HG03066 (cell line): Measurements from ENCODE around the gene PTPRN2.

Source experiments
- ATAC-seq: cut with Tn5 transposase; IDR thresholded peaks from one replicate; pipeline ENCODE4 v1.9.1; 2021; ENCODE audit warnings: low read depth; ENCODE audit not compliant: unreplicated experiment

Gene PTPRN2

GRCh38 chr7:157560710-157561522 is 1026.7 kb downstream of the PTPRN2 start:
- ATAC-seq, result no peak

GRCh38 chr7:157560258-157560654 is 1027.4 kb downstream of the PTPRN2 start:
- ATAC-seq, result no peak

DNA sequence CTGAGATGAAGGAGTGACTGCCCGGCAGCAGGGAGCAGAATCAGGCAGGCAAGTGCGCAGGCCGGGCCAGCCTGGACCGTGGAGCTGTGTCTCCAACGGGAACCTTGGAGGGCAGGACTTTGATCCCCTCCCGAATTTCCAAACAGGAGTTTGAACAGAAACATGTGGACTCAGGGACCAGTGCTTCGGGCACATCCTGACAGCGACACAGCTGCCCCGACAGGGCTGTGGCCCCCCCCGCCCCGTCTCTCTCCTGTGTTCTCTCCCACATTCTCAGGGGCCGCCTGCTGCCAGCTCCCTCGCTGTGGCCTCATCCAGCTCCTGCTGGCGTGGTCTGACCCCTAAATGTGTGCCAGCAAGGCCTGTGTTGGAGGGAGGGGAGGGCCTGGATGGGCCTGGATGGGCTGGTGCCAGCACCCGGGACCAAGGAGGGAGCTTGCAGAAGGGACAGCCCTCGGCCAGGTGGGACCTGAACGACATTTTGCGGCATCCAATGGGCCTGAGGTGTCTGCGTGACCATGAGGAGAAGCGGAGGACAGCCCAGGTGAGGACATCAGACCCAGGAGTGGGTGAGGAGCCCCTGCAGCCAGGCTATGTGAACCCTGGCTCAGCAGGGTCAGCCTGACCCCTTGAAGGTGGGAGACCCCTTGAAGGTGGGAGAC is 1027.9 kb downstream of the PTPRN2 start:
- ATAC-seq, result no peak

DNA sequence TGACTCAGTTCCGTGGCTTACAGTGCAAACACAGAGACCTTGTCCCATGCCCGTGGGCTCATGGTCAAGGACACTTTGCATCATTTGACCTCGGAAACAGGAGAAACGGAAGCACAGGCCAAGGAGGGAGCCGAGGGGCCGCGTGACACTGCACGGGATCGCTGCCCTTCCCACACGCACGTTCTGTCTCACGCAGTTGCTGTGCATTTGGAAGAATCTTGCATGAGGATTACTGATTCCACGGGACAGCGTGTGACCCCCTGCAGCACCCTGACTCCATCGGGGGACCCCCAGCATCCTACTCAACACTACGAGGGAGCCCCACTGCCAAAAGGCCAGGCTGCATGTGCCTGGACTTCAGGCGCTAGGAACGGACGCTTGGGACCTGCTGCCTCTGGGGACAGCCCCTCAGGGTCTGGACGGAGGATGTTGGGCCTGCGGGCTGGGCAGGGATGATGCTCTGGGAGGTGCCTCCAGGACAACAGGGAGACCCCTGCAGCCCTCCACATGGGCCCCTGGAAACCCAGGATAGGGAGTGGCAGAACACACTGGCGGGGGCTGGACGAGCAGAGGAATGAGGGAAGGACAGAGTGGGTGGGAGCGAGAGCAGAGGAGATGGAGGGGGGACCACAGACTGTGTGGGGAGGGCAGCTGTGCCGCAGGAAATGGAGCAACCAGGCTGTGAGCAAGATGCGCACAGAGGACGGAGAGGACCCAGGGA is 1028.6 kb downstream of the PTPRN2 start:
- ATAC-seq, result no peak

GRCh38 chr7:157558516-157558874 is 1029.1 kb downstream of the PTPRN2 start:
- no peak for ATAC-seq

DNA sequence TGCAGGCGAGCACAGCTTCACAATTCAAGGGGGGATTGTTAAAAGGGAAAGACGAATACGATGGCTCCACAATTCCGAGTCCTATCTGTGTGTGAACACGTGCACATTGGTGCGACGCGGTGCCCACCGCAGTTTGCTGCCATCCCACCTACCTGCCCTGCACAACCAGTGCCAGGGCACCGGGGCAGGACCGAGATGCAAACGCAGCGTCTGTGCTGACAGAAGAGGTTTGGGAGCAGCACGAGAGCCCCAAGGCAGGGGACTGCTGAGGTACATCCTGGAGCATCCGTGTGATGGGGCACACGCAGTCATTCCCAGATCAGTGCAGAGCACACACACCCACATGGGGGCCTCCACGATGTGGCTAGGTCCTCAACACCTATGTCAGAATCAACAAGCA is 1029.6 kb downstream of the PTPRN2 start:
- no peak for ATAC-seq

DNA sequence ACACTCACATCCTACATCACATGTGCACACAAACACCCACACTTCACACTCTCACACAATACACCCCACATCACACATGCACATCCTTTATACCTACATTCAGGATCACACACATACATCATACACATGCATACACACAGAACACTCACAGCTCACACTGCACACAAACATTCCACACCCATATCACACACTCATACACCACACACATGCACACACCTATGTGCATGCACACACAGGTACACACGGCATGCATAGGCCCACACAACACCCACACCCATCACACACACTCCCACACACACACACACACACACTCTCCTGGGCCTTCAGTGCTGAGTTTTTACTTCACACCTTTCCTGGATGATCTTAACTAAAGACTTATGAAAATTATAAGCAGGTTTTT is 1030.4 kb downstream of the PTPRN2 start:
- no peak for ATAC-seq

DNA sequence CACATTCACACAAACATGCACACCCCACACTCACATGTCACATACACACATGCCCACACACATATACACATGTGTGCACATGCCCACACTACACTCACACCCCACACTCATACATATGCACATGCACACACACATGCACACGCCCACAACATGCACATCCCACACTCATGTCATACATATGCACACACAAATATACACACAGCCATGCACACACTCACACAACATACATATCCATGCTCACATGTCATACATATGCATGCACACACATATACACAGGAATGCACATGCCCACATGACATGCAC is 1031.0 kb downstream of the PTPRN2 start:
- no peak for ATAC-seq

DNA sequence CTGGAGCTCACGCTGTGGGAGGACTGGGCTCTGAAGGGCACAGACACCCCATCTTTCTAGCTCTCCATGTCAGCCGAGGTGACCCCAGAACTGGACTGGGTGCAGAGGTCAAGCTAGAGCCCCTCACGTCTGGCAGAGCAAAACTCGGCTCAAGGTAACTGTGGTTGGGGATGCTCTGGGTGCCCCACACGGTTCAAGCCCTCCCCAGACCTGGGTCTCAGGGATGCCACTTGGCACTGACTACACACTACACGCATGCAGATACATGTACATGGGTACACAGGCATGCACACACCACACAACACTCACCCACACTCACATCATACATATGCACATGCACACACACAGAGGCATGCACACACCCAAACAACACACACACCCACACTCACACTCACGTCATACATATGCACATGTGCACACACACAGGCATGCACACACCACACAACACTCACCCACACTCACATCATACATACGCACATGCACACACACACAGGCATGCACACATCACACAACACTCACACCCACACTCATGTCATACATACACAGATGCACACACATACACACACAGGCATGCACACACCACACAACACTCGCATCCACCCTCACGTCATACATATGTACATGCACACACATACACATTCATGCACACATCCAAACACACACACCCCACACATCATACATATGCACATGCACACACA is 1031.5 kb downstream of the PTPRN2 start:
- no peak for ATAC-seq

DNA sequence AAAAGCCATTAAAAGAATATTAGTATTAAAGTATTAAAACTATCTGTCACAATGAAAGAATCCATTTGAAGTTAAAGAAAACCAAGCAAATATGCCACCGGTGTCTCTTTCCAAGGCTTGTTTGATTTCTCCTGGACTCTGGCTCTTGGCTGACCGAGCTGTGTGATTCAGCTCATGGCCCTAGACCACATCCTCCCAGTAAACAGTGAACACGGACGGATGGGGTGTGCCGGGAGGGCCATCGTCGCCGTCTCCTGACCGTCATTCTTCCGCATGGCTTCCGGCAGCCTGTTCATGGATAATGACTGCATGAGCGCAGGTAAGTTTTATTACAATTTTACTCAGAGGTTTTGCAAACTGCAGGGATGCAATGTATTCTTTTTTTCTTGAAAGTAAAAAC is 1032.3 kb downstream of the PTPRN2 start:
- ATAC-seq, result no peak

DNA sequence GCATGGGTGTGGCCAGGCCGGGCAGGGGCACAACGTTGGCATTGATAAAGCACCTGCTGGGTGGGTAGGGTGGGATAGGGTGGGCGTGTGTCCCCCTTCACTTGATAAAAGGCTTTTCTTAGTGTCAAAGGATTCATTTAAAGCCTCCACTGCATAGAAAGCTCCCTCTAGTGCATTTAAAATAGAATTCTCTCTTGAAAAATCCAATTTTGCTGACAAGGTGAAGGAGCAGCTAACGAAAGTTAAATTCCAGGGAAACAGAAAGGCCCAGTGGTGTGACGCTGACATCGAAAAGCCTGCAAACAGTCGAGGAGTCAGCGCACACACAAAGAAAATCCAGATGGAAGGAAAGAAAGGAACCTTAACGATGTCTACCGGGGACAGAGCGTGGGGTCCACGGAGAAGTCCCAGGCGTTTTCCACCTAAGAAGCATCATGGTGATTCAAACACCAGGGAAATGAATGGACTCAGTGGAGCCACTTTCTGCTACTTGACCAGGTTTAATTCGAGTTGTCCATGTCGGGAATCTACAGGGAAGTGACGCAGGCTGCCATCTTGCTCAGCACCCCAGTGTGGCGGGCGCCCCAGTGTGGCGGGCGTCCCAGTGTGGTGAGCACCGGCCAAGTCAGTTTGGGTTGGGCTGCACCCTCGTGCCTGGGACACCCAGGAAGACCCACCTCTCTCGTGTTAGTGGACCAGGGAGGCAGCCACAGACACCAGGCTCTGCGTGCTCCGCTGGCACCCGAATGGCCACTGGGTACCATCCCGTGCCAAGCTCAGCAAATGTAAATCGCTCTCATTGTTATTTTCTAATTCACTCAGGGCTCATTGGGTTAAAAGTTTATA is 1033.0 kb downstream of the PTPRN2 start:
- ATAC-seq, result no peak

DNA sequence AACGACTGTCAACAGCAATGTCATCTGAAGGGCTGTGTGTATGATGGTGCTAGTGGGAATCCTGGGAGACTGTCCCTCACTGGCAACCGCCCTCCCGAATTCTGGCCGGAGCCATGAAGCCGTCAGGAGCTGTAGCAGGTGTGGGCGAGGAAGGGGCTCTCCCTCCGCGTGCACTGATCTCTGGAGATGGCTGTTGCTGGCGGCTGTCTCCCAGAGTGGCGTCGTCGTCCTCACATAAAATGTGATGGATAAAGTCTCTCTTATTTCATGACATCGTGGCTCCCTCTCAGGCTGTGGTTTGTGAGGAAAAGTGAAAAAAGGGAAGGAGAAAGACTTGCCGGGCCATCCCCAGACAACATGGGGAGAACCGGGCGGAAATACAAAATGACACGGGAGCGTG is 1034.4 kb downstream of the PTPRN2 start:
- no peak for ATAC-seq

DNA sequence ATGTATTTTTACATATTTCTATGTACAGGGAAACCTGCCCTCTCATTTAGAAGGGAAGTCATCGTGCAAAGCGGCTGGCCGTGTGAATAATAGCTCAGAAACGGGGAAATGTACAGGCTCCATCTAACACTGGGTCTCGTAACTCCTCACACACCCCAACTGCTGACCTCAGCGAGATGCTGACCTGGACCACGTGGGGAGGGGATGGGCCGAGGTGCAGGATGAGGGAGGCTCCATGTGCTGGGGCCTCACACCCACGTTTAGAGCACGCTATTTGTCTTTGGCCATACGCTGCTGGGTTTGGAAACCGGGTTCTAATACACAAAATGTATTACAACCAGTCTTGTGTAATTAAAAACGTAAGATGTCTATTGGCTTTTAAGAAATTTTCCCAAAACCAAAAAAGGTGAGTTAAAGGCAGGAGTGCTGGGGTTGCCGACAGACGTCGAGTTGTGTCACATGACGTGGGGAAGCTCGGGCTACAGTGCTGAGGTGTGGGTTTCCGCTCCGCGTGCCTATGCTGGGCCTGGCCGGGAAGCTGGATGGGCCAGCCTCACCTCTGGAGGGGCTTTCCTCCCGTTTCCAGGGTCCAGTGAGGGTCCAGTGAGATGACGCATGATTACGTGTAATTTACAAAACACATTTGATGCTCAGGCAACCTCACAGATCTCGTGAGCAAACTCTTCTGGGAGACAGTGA is 1035.2 kb downstream of the PTPRN2 start:
- no peak for ATAC-seq

GRCh38 chr7:157551325-157552070 is 1036.1 kb downstream of the PTPRN2 start:
- no peak for ATAC-seq

DNA sequence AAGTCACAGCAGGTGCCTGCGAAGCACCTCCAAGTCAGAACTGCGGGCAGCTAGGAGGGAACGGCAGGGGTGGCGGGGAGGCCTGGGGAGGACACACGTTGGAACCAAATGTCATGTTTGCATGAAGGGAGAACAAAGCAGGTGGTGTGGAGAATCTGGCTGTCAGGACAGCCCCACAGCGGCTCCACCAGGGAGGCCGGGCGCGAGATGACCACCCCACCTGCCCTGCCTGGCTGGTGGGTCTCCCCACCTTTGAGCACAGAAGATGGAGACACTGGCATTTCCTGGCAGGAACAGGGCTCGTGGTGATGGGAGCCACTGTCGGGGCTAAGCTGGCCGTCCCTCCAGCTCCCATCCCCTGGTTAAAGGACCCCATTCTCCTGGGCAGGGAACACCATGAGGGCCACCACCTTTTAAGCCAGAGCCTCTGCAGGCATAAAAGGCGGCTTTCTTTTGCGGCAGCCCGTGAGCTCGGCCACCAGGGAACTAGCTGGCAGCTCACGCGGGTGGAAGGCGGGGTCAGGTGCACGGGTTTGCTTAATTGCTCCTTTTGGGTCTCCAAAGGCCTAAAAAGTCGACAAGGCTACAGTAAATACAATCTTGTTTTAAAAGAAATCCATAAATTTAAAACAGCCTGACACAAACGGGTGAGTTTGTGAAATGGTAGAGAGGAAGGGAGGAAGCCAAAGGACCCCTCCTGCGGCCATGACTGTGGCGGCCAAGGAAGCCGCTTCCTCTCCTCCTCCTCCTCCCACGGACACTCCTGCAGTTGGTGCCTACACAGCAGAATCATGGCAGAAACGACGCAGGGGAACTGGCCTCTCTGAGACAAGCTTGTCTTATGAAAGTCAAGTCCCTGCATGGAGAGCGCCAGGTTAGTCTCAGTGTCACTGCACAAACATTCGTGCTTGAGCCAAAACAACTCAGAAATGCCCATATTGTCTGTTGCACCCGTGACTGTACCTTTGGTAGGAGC is 1037.0 kb downstream of the PTPRN2 start:
- no peak for ATAC-seq

DNA sequence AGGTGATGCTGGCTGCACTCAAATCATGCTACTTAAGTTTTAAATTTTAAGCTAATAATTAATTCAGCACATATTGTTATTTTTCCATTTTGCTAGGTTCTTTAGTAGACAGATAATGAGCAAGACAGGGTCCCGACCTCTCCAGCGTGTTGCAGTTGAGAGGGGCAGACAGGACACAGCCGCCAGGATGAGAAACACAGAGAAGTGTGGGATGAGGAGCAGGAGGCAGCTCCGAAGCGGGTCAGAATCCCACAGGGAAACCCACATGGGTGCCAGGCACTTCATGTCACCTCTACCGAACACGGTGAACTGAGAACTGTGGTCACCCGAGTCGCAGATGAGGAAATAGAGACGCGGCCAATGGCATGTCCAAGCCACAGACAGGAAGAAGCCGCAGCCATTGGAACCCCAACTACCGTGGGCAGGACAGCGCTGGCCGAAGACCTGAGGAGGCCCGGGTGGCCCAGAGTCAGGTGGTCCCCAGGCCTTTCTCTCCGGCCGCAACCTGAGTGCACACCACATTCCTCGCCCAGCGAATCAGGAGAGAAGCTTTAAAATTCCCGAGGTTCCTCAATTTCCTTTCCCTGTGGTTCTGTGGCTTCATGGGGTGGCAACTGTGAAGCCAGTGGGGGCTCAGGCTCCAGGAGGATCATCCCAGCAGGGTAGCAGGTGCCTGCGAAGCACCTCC is 1037.9 kb downstream of the PTPRN2 start:
- no peak for ATAC-seq

- no peak for ATAC-seq
Observed at GRCh38 chr7:157548691-157549303, 1038.8 kb downstream of the PTPRN2 start.
